Endothelial cell of umbilical vein (primary cell): ENCODE measurements around the gene TUBGCP3.

Experiments used
- EZH2 ChIP-seq: IDR thresholded peaks from 2 replicates; pipeline ENCODE4 v1.6.1; 2012; ENCODE audit warnings: borderline replicate concordance, low read depth, mild to moderate bottlenecking, moderate library complexity, low read length, inconsistent platforms; ENCODE audit not compliant: severe bottlenecking
- POLR2A ChIP-seq: IDR thresholded peaks from 2 replicates; pipeline ENCODE4 v1.6.1; 2012; ENCODE audit warnings: low read depth, mild to moderate bottlenecking, control low read depth, low read length
- POLR2AphosphoS5 ChIP-seq: IDR thresholded peaks from 2 replicates; pipeline ENCODE4 v1.6.1; 2012; ENCODE audit warnings: low read depth, mild to moderate bottlenecking, control low read depth, low read length, moderate library complexity; ENCODE audit not compliant: insufficient read depth
- TF ChIP-seq, protein P1 (sequence below), 2 donors: IDR thresholded peaks; 1 replicate in 1 of 2; 2 replicates in 1 of 2; pipeline ENCODE4 v1.5.1; 2011; ENCODE audit warnings: low read length in 2 of 2, mild to moderate bottlenecking in 2 of 2, moderate library complexity in 2 of 2, control low read depth in 1 of 2, inconsistent platforms in 1 of 2, low read depth in 1 of 2; ENCODE audit not compliant: insufficient read depth in 1 of 2; ENCODE audit errors: extremely low read depth in 1 of 2

DNA sequence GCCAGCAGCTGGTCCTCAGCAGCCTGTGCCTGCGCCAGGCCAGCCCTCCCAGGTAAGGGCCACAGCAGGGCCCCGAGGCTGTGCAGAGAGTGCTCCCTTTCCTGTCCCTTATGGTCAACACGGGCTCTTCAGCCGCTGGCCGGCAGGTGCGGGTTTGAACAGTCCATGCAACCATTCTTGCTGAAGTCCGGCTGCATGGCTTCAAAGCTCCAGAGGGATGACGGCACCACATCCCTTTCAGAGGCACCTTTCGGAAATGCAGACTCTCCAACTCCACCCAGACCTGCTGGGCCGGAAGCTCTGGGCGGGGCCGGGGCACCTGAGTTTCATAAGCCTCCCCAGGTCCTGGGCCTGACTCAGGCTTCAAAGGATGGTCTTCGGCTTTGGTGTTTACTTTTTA lies 130.5 kb downstream of the TUBGCP3 start:
- TF ChIP-seq POLR2AphosphoS5 (no peak), EZH2 (no peak), POLR2A (no peak)
- TF ChIP-seq, protein P1, sequence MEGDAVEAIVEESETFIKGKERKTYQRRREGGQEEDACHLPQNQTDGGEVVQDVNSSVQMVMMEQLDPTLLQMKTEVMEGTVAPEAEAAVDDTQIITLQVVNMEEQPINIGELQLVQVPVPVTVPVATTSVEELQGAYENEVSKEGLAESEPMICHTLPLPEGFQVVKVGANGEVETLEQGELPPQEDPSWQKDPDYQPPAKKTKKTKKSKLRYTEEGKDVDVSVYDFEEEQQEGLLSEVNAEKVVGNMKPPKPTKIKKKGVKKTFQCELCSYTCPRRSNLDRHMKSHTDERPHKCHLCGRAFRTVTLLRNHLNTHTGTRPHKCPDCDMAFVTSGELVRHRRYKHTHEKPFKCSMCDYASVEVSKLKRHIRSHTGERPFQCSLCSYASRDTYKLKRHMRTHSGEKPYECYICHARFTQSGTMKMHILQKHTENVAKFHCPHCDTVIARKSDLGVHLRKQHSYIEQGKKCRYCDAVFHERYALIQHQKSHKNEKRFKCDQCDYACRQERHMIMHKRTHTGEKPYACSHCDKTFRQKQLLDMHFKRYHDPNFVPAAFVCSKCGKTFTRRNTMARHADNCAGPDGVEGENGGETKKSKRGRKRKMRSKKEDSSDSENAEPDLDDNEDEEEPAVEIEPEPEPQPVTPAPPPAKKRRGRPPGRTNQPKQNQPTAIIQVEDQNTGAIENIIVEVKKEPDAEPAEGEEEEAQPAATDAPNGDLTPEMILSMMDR (IDR thresholded peaks at IDR 0.05; ENCODE audit: extremely low read depth in 1 of 2, insufficient read depth in 1 of 2, low read depth in 1 of 2, low read length in 2 of 2): no peak
